PC-3 (cell line): ENCODE measurements around the gene TMX3. TPM values are rescaled to one million over a fixed set of nuclear protein-coding genes. Genes with fewer than 3 reads are reported as not detected.

Experiments
- ATAC-seq: fragments of 200-7000 bp; cut with Tn5 transposase; 2 replicates; pipeline ENCODE4 v1.9.1; 2020; ENCODE audit warnings: mild to moderate bottlenecking, moderate library complexity
- BruUV-seq: library from RNA; stranded (reverse); fragments of 400-500 nt; replicated peaks from 2 replicates; lab custom pipeline; 2021; lab: Mats Ljungman, UMichigan
- CTCF ChIA-PET: fragments of 300-600 bp; sonication (Branson Sonifier 250); formaldehyde crosslinking; loops from one replicate; lab custom pipeline; 2022; ENCODE audit warnings: antibody characterized with exemption; lab: Charles Lee
- POLR2A ChIA-PET: fragments of 300-600 bp; sonication (Branson Sonifier 250); formaldehyde crosslinking; loops from one replicate; lab custom pipeline; 2022; ENCODE audit warnings: antibody characterized with exemption; ENCODE audit not compliant: unreplicated experiment; lab: Charles Lee
- DNase-seq: peaks from one replicate; pipeline ENCODE4 v3.0.0-alpha.2; 2015
- H2AFZ ChIP-seq: fragments of 300-600 bp; sonication (generic); 2 replicates; pipeline ENCODE4 v1.6.0; 2016; ENCODE audit warnings: antibody characterized with exemption, low read length
- H3F3A ChIP-seq: fragments of 300-600 bp; sonication (generic); one replicate; pipeline ENCODE4 v1.6.0; 2017; ENCODE audit warnings: antibody characterized with exemption, low read length, control low read depth, mild to moderate bottlenecking; ENCODE audit not compliant: unreplicated experiment
- H3K27ac ChIP-seq: fragments of 300-600 bp; sonication (generic); 2 replicates; pipeline ENCODE4 v1.5.1; 2016; ENCODE audit warnings: mild to moderate bottlenecking, low read length
- H3K27me3 ChIP-seq: fragments of 300-600 bp; sonication (generic); 2 replicates; pipeline ENCODE4 v1.6.1; 2016; ENCODE audit warnings: low read length, mixed read lengths
- H3K36me3 ChIP-seq: fragments of 300-600 bp; sonication (generic); 2 replicates; pipeline ENCODE4 v1.6.1; 2016; ENCODE audit warnings: low read depth, mixed run types, low read length, mixed read lengths
- H3K4me1 ChIP-seq: fragments of 300-600 bp; sonication (generic); 2 replicates; pipeline ENCODE4 v1.5.1; 2016; ENCODE audit warnings: low read length; ENCODE audit not compliant: insufficient read depth
- H3K4me2 ChIP-seq: fragments of 300-600 bp; sonication (generic); 2 replicates; pipeline ENCODE4 v1.6.0; 2016; ENCODE audit warnings: low read length
- H3K4me3 ChIP-seq: fragments of 300-600 bp; sonication (generic); 2 replicates; pipeline ENCODE4 v1.5.1; 2016; ENCODE audit warnings: mild to moderate bottlenecking, low read length, mixed read lengths
- H3K79me2 ChIP-seq: fragments of 300-600 bp; sonication (generic); 2 replicates; pipeline ENCODE4 v1.6.1; 2017; ENCODE audit warnings: low read length, mixed read lengths
- H3K9ac ChIP-seq: fragments of 300-600 bp; sonication (generic); 2 replicates; pipeline ENCODE4 v1.6.0; 2016; ENCODE audit warnings: mild to moderate bottlenecking, low read length
- H3K9me2 ChIP-seq: fragments of 300-600 bp; sonication (generic); replicated peaks from 2 replicates; pipeline ENCODE4 v1.6.1; 2016; ENCODE audit warnings: mixed run types, low read length, mixed read lengths
- H3K9me3 ChIP-seq: fragments of 300-600 bp; sonication (generic); 2 replicates; pipeline ENCODE4 v1.6.1; 2016; ENCODE audit warnings: low read length, mixed read lengths
- H4K20me1 ChIP-seq: fragments of 300-600 bp; sonication (generic); 2 replicates; pipeline ENCODE4 v1.6.1; 2016; ENCODE audit warnings: low read length, mixed read lengths
- EZH2 ChIP-seq: fragments of 300-600 bp; sonication (generic); IDR thresholded peaks from one replicate; pipeline ENCODE4 v1.6.1; 2017; ENCODE audit warnings: antibody characterized with exemption, mild to moderate bottlenecking, low read length; ENCODE audit not compliant: unreplicated experiment
- EZH2phosphoT487 ChIP-seq: fragments of 300-600 bp; sonication (generic); IDR thresholded peaks from 2 replicates; pipeline ENCODE4 v1.6.1; 2018; ENCODE audit warnings: mild to moderate bottlenecking, antibody characterized with exemption, low read length, borderline replicate concordance
- intact Hi-C: fragments of 100-400 bp; cut with micrococcal nuclease; formaldehyde crosslinking; loops from 2 replicates; pipeline ENCODE4 v1.9.0; 2023
- total RNA-seq: library from RNA; depleted of rRNA; stranded (reverse); fragments of >200 nt; gene quantifications from 2 replicates; pipeline ENCODE4 v1.2.3, GENCODE V29; 2014
- TF ChIP-seq, protein P1 (sequence below): fragments of 300-600 bp; sonication (generic); conservative IDR thresholded peaks from 2 replicates; pipeline ENCODE4 v1.5.1; 2017; ENCODE audit warnings: antibody characterized with exemption, low read depth, mild to moderate bottlenecking, low read length

TMX3 gene
- total RNA-seq, 1 experiment from 2014 or later = 50.1 TPM

DNA sequence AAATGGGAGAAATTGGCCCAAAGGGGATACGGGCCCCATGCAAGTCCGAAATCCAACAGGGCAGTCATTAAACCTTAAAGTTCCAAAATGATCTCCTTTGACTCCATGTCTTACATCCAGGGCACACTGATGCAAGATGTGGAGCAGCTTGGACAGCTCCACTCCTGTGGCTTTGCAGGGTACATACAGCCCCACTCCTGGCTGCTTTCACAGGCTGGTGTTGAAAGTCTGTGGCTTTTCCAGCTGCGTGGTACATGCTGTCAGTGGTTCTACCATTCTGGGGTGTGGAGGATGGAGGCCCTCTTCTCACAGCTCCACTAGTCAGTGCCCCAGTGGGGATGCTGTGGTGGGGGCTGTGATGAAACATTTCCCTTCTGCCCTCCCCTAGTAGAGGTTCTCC, 8.6 kb upstream of the TMX3 start:
- no peak for TF ChIP-seq EZH2phosphoT487
- H3K4me3 ChIP-seq = no peak overlapping the region
- no peak overlapping the region for H3K9ac ChIP-seq
- H3K9me3 ChIP-seq = no peaks in the 10 kb centered on the region
- no peaks in the 10 kb centered on the region for H3K4me1 ChIP-seq
- no peaks in the 10 kb centered on the region for H3K27me3 ChIP-seq
- no peaks in the 10 kb centered on the region for H3K36me3 ChIP-seq
- CTCF ChIA-PET = no interaction called here
- no TSS peak for BruUV-seq
- POLR2A ChIA-PET = no interaction called here
- H3K4me2 ChIP-seq = no peak overlapping the region
- H4K20me1 ChIP-seq = no peaks in the 10 kb centered on the region
- H2AFZ ChIP-seq = no peak overlapping the region
- no peak for ATAC-seq
- intact Hi-C loops = no loop called here
- no peak overlapping the region for H3K27ac ChIP-seq
- H3F3A ChIP-seq = no peaks in the 10 kb centered on the region
- H3K9me2 ChIP-seq = no peaks in the 10 kb centered on the region
- H3K79me2 ChIP-seq = no peaks in the 10 kb centered on the region
- no peak for DNase-seq

DNA sequence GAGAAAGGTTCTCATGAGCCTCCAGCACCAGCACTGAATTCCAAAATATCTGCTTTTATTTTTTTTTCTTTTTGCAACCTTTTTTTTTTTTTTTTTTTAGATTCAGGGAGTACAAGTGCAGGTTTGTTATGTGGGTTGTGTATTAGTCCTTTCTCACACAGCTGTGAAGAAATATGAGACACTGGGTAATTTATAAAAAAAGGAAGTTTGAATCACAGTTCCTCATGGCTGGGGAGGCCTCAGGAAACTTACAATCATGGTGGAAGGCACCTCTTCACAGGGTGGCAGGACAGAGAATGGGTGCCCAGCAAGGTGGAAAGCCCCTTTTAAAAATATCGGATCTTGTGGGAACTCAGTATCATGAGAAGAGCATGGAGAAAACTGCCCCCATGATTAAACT, 7.9 kb upstream of the TMX3 start:
- intact Hi-C loops = no loop called here
- BruUV-seq = no TSS peak
- TF ChIP-seq EZH2phosphoT487 (no peak), EZH2 (no peak)
- TF ChIP-seq, protein P1, sequence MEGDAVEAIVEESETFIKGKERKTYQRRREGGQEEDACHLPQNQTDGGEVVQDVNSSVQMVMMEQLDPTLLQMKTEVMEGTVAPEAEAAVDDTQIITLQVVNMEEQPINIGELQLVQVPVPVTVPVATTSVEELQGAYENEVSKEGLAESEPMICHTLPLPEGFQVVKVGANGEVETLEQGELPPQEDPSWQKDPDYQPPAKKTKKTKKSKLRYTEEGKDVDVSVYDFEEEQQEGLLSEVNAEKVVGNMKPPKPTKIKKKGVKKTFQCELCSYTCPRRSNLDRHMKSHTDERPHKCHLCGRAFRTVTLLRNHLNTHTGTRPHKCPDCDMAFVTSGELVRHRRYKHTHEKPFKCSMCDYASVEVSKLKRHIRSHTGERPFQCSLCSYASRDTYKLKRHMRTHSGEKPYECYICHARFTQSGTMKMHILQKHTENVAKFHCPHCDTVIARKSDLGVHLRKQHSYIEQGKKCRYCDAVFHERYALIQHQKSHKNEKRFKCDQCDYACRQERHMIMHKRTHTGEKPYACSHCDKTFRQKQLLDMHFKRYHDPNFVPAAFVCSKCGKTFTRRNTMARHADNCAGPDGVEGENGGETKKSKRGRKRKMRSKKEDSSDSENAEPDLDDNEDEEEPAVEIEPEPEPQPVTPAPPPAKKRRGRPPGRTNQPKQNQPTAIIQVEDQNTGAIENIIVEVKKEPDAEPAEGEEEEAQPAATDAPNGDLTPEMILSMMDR = no peak
- H3K27ac ChIP-seq = no peak overlapping the region
- no peak overlapping the region for H3K4me2 ChIP-seq
- no peak overlapping the region for H3K4me3 ChIP-seq
- no peaks in the 10 kb centered on the region for H3K27me3 ChIP-seq
- ChIA-PET POLR2A (no interaction called here), CTCF (no interaction called here)
- no peak overlapping the region for H2AFZ ChIP-seq
- DNase-seq = no peak
- no peaks in the 10 kb centered on the region for H3K79me2 ChIP-seq
- no peaks in the 10 kb centered on the region for H3K4me1 ChIP-seq
- no peaks in the 10 kb centered on the region for H3K9me2 ChIP-seq
- no peaks in the 10 kb centered on the region for H3K36me3 ChIP-seq
- no peak for ATAC-seq
- no peaks in the 10 kb centered on the region for H4K20me1 ChIP-seq
- H3K9me3 ChIP-seq = no peaks in the 10 kb centered on the region
- no peaks in the 10 kb centered on the region for H3F3A ChIP-seq
- H3K9ac ChIP-seq = no peak overlapping the region

DNA sequence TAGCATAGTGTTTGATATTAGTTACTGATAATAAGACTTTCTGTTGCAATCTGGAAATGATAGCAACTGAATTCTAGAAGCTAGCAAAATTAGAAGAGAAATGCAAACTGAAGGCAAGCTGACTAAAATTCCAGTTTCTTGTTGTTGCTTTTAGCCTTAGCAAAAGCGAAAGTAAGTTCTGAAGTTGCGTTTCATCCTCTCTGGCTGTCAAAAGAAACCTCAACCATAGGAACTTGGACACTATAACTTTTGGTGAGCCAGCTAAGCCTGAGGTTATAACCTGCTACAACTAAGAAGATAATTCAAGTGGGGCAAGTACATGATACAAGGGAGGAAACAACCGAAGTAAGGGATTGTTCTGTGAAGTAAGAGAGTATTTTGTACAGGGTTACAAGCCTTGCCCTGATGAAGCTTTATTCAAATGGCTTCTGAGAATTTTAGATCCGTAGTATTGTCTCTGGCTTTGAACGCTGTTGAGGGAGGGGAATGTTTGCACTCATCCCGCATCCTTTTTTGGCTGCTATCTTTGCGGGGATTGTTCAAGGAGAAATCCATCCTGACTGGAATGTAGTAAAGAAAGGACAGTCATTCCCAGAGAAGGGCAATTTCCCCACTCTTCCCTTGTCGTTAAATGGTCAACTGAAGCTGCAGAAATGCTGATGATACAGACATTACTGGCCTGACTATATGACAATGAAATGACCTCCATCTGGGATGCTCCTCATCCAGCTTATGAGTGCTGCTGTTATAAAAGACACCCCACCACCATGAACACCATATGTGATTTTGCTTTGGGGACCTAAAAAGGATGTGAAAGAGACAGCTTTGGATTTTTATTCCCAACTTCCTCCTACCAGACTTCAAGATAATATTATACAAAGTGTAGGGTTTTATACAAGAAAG, 7.0 kb upstream of the TMX3 start:
- Histone ChIP-seq H3F3A (no peaks in the 10 kb centered on the region), H3K27me3 (no peaks in the 10 kb centered on the region), H3K4me1 (no peaks in the 10 kb centered on the region), H3K4me2 (no peak overlapping the region), H3K9ac (no peak overlapping the region), H4K20me1 (no peaks in the 10 kb centered on the region), H3K4me3 (no peak overlapping the region), H2AFZ (no peak overlapping the region), H3K79me2 (no peaks in the 10 kb centered on the region), H3K36me3 (no peaks in the 10 kb centered on the region), H3K9me2 (no peaks in the 10 kb centered on the region), H3K9me3 (no peaks in the 10 kb centered on the region), H3K27ac (no peak overlapping the region)
- BruUV-seq = no TSS peak
- TF ChIP-seq EZH2phosphoT487 = no peak
- no peak for TF ChIP-seq EZH2
- TF ChIP-seq, protein P1 = no peak
- DNase-seq (no peak), ATAC-seq (no peak)
- ChIA-PET POLR2A (no interaction called here), CTCF (no interaction called here)
- intact Hi-C loops = no loop called here
